GM10266 (cell line): Measurements from ENCODE around the gene CSTPP1.

Experiments used
- DNase-seq: peaks from one replicate; pipeline ENCODE4 v3.0.0; 2012; ENCODE audit errors: extremely low spot score
- CTCF ChIP-seq: IDR thresholded peaks from 2 replicates; pipeline ENCODE4 v1.5.1; 2012; ENCODE audit warnings: mild to moderate bottlenecking, low read depth; ENCODE audit not compliant: control insufficient read depth, insufficient read depth; ENCODE audit errors: missing control alignments

Gene CSTPP1

GRCh38 chr11:46936138-46937110, at the start of gene CSTPP1:
TSS of gene CSTPP1 (plus strand) at chr11:46936761. CDS start at chr11:46936806, 45 bp downstream.
- peak; percentile 94 for DNase-seq
- TF ChIP-seq CTCF, result no peak

GRCh38 chr11:46888636-46889035, 47.9 kb upstream of the CSTPP1 start:
- no peak for TF ChIP-seq CTCF
- DNase-seq, result no peak

- no peak for DNase-seq
- no peak for TF ChIP-seq CTCF
Measured at GRCh38 chr11:46889251-46889650, 47.3 kb upstream of the CSTPP1 start.

- peak; percentile 81 for DNase-seq
- peak; percentile 94 for TF ChIP-seq CTCF
Measured at GRCh38 chr11:46889689-46890475, 46.7 kb upstream of the CSTPP1 start.

- no peak for DNase-seq
- no peak for TF ChIP-seq CTCF
Measured at GRCh38 chr11:46890665-46891064, 45.9 kb upstream of the CSTPP1 start.

- TF ChIP-seq CTCF, result no peak
- no peak for DNase-seq
Measured at GRCh38 chr11:46892109-46892508, 44.5 kb upstream of the CSTPP1 start.
